ENCODE results near the gene RNF217. TPM values are rescaled to one million over a fixed set of nuclear protein-coding genes. Genes with fewer than 3 reads are reported as not detected.

Gene RNF217
- total and polyA plus RNA-seq, 12 donors = 2.1 to 26.9 (median 13.0) TPM

- H3K4me3 ChIP-seq = no peak overlapping the region
- TF ChIP-seq CTCF (IDR thresholded peaks at IDR 0.05) = no peak
- ATAC-seq (no peak), DNase-seq (no peak)
- no peak overlapping the region for H3K27ac ChIP-seq
- peaks cover 0 to 11% (median 0%) of the 10 kb centered on the region in 9 donors for H3K4me1 ChIP-seq
- no peaks in the 10 kb centered on the region for H3K27me3 ChIP-seq
- intact Hi-C loops (cut with DNase I) = no loop called here
- H3K9me3 ChIP-seq = no peaks in the 10 kb centered on the region
- WGBS, 2 donors = 97 to 98% methylated on average over 2 of the region's 2 CpGs
- peaks cover 0 to 10% (median 0%) of the 10 kb centered on the region in 9 donors for H3K36me3 ChIP-seq
These were observed 91.6 kb downstream of the RNF217 start for GRCh38 chr6:125053809-125054208.

- DNase-seq = no peak
These were observed 92.1 kb downstream of the RNF217 start for GRCh38 chr6:125054331-125054730.

GRCh38 chr6:125057392-125058246 lies 95.4 kb downstream of the RNF217 start:
- 74 to 76% methylated on average over 5 of the region's 5 CpGs for WGBS, 2 donors
- H3K9me3 ChIP-seq = no peaks in the 10 kb centered on the region
- ATAC-seq = no peak
- no peaks in the 10 kb centered on the region for H3K27me3 ChIP-seq
- H3K27ac ChIP-seq = no peak overlapping the region
- intact Hi-C loops (cut with DNase I) = no loop called here
- H3K4me1 ChIP-seq = peaks cover 0 to 11% (median 0%) of the 10 kb centered on the region in 9 donors
- H3K4me3 ChIP-seq = no peak overlapping the region
- no peak for TF ChIP-seq CTCF (IDR thresholded peaks at IDR 0.05)
- peaks cover 0 to 14% (median 0%) of the 10 kb centered on the region in 9 donors for H3K36me3 ChIP-seq
- no peak for DNase-seq

More at GRCh38 chr6:125054331-125054730, 92.1 kb downstream of the RNF217 start:
- no peak for ATAC-seq
- WGBS, 2 donors = 99% methylated on average over 2 of the region's 2 CpGs
- no peak overlapping the region for H3K27ac ChIP-seq
- TF ChIP-seq CTCF (IDR thresholded peaks at IDR 0.05) = no peak
- H3K27me3 ChIP-seq = no peaks in the 10 kb centered on the region
- H3K9me3 ChIP-seq = no peaks in the 10 kb centered on the region
- H3K4me1 ChIP-seq = peaks cover 0 to 11% (median 0%) of the 10 kb centered on the region in 9 donors
- intact Hi-C loops (cut with DNase I) = no loop called here
- H3K4me3 ChIP-seq = no peak overlapping the region
- H3K36me3 ChIP-seq = peaks cover 0 to 12% (median 0%) of the 10 kb centered on the region in 9 donors

GRCh38 chr6:125058546-125058945 lies 96.3 kb downstream of the RNF217 start:
- no peak for ATAC-seq
- Histone ChIP-seq H3K27ac (no peak overlapping the region), H3K36me3 (peaks cover 0 to 14% (median 0%) of the 10 kb centered on the region in 9 donors), H3K27me3 (no peaks in the 10 kb centered on the region), H3K4me3 (no peak overlapping the region), H3K4me1 (peaks cover 0 to 11% (median 0%) of the 10 kb centered on the region in 9 donors), H3K9me3 (no peaks in the 10 kb centered on the region)
- DNase-seq = no peak
- WGBS, 2 donors = 58 to 67% methylated on average over 1 of the region's 1 CpG
- intact Hi-C loops (cut with DNase I) = no loop called here
- no peak for TF ChIP-seq CTCF (IDR thresholded peaks at IDR 0.05)
